Muscle layer of duodenum (tissue), 2 donors: ENCODE measurements around the gene ZNF485.

Source experiments
- H3K27ac ChIP-seq: one replicate; pipeline ENCODE4 v1.7.0; 2013; ENCODE audit warnings: mild to moderate bottlenecking, low read length
- H3K27me3 ChIP-seq: one replicate; pipeline ENCODE4 v1.7.0; 2013; ENCODE audit warnings: low read depth, mild to moderate bottlenecking, control low read depth, low read length
- H3K36me3 ChIP-seq, 2 donors: one replicate each; pipeline ENCODE4 v1.7.0; 2013; ENCODE audit warnings: low read length in 2 of 2, control low read depth in 1 of 2, mild to moderate bottlenecking in 1 of 2; ENCODE audit not compliant: insufficient read depth in 2 of 2, control insufficient read depth in 1 of 2
- H3K4me1 ChIP-seq, 2 donors: one replicate each; pipeline ENCODE4 v1.7.0; 2013; ENCODE audit warnings: low read length in 2 of 2, mild to moderate bottlenecking in 2 of 2, control low read depth in 1 of 2, moderate library complexity in 1 of 2; ENCODE audit not compliant: insufficient read depth in 2 of 2, control insufficient read depth in 1 of 2
- H3K4me3 ChIP-seq, 2 donors: one replicate each; pipeline ENCODE4 v1.7.0; 2013; ENCODE audit warnings: low read length in 2 of 2, low read depth in 1 of 2, mild to moderate bottlenecking in 1 of 2
- H3K9me3 ChIP-seq, 2 donors: one replicate each; pipeline ENCODE4 v1.7.0; 2013; ENCODE audit warnings: low read length in 2 of 2, control low read depth in 1 of 2, mild to moderate bottlenecking in 1 of 2; ENCODE audit not compliant: control insufficient read depth in 1 of 2
- donor health status: healthy.

ZNF485 gene

DNA sequence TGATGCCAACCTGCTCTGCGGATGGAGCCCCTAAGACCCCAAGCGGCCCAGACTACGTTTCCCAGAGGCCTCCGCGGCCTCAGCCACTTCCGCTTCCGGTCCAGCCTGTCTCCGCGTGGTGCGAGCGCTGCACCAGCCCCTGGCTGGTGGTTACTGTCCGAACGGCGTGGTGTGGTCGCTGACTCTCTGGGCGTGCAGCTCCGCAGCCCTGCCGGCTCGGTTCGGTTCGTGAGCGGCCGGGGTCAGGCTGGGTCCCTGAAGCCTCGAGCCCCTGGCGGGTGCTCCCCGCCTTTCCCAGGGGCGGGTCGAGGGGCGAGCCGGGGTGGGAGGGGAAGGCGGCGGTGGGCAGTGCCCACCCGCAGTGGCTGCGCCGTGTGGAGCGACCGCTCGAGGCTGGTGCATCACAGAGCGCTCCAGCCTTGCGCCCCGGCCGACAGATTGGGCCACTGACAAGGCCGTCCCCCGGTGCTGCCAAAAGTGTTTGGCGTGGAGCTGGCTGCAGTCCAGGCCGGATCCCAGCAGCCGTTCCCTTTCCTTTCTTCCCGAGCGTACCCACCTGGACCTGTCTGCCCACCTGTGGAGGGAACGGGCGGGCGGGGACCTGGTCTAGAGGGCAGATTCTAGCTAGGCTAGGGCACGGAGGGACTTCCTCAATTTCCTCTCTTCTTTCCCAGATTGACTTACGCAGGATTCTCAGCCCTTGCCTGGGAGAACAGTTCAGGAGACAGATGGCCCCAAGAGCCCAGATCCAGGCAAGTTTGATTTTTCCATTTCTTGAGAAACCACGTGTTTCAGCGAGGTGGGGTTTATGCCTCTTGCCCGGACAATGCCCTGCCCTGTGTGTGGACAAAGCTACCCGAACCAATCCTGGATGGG lies at the start of gene ZNF485:
Gene ZNF485 (plus strand): TSS at position 116 of the 876 bp plus-strand sequence. CDS start 613 bp downstream, at position 729.
- Histone ChIP-seq H3K9me3 (no peaks in the 10 kb centered on the region), H3K27ac (no peak within 1 kb of the TSS)

DNA sequence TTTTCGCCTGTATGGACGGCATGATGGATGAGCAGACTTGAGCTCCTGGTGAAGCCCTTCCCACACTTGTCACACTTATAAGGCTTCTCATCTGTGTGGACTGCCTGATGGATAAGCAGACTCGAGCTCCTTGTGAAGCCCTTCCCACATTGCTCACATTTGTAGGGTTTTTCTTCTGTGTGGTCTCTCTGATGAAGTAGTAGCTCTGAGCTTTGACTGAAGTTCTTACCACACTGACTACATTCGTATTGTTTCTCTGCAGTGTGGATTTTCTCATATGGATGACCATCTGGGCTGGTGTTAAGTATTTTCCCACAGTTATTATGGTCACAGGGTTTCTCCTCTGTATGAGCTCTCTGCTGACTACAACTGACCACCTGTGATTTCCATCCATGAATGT lies 49.0 kb upstream of the ZNF485 start:
- H3K4me3 ChIP-seq = peak overlapping the region in 1 of 2 donors; percentile 42
- H3K9me3 ChIP-seq = peaks cover 32 to 46% of the 10 kb centered on the region in 2 donors
- no peaks in the 10 kb centered on the region for H3K27me3 ChIP-seq
- H3K27ac ChIP-seq = no peak overlapping the region
- H3K36me3 ChIP-seq = peaks cover 11 to 55% of the 10 kb centered on the region in 2 donors
- no peaks in the 10 kb centered on the region for H3K4me1 ChIP-seq

More for the DNA sequence above, at the start of gene ZNF485:
- peak within 1 kb of the TSS; percentile 75 to 80 for H3K4me3 ChIP-seq
- peaks cover 4 to 12% of the 10 kb centered on the region in 2 donors for H3K4me1 ChIP-seq
- H3K36me3 ChIP-seq = peaks cover 0 to 12% of the 10 kb centered on the region in 2 donors
- no peaks in the 10 kb centered on the region for H3K27me3 ChIP-seq

DNA sequence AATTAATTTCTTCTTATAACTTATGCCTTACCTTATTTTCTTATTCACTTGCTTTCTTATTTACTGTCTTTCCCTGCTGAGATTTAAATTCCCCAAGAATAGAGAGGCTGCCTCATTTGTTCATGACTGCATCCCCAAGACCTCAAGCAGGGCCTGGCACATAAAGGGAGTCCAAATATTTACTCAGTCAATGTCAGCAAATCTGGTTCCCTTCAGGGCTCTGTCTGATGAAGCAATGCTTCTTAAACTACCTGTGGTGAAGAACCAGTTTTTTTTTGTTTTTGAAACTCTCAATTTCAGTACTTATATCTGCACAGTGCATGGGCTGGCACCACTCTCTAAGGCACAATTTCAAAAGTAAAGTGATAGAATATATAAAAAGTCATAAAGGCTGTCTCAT lies 36.6 kb upstream of the ZNF485 start:
- Histone ChIP-seq H3K36me3 (peaks cover 5 to 15% of the 10 kb centered on the region in 2 donors), H3K27ac (no peak overlapping the region), H3K9me3 (no peaks in the 10 kb centered on the region), H3K4me3 (no peak overlapping the region), H3K4me1 (no peaks in the 10 kb centered on the region), H3K27me3 (no peaks in the 10 kb centered on the region)

DNA sequence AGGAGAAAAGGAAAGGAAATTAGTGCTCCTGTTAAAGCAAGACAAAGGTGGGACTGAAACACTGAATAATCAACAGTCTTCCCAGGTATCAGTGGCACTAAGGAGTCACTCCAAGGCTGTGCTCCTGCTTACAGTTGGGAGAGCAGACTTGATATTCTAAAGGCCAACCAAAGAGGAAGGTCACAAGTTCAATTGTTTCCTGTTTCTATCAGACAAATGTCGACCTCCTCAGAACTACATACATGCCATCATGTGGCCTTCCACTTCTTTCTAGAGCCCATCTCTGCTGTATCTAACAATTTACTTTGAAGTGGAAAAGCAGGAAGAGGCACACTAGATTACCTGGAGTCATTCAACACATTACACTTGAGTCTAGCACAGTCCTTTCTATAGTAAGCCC lies 35.3 kb upstream of the ZNF485 start:
- Histone ChIP-seq H3K9me3 (no peaks in the 10 kb centered on the region), H3K4me3 (no peak overlapping the region), H3K27me3 (no peaks in the 10 kb centered on the region), H3K27ac (no peak overlapping the region), H3K36me3 (peaks cover 5 to 15% of the 10 kb centered on the region in 2 donors), H3K4me1 (no peaks in the 10 kb centered on the region)

DNA sequence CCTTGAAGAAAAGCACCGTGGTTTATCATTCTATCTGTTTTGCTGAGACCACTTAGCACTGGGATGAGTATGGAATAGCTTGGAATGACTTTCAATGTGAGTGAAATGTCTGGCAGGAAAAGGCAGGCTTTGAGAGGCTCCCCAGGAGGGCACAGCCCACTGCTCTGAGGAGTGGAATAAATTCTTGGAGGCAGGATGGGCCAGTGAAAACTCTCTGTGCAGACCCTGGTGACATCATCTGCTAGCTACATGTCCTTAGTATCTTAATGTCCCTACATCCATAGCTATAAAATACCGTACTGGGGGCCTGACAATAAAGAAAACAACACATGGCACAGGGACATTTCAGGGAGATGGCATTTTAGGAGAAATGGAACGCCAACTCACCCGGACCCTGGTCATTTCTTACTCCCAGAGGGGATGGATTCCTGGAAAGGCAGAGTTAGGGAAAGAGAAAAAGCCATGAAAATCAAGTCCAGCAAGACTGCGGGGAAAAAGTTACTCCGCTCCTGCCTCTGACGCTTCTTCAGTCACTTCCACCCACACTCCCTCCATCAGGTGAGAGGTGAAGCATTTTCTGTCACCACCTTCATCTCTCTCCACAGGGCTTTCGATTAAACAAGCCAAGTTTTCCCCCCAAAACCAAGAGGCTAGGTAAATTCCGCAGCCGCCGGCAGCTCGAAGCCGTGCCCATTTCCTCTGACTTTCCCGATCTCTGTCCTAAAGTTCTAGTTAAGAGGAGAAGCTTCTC lies 32.8 kb upstream of the ZNF485 start:
- Histone ChIP-seq H3K9me3 (no peaks in the 10 kb centered on the region), H3K27me3 (no peaks in the 10 kb centered on the region), H3K27ac (no peak overlapping the region), H3K4me1 (no peaks in the 10 kb centered on the region), H3K4me3 (peak overlapping the region; percentile 70 to 83), H3K36me3 (peaks cover 0 to 4% of the 10 kb centered on the region in 2 donors)

DNA sequence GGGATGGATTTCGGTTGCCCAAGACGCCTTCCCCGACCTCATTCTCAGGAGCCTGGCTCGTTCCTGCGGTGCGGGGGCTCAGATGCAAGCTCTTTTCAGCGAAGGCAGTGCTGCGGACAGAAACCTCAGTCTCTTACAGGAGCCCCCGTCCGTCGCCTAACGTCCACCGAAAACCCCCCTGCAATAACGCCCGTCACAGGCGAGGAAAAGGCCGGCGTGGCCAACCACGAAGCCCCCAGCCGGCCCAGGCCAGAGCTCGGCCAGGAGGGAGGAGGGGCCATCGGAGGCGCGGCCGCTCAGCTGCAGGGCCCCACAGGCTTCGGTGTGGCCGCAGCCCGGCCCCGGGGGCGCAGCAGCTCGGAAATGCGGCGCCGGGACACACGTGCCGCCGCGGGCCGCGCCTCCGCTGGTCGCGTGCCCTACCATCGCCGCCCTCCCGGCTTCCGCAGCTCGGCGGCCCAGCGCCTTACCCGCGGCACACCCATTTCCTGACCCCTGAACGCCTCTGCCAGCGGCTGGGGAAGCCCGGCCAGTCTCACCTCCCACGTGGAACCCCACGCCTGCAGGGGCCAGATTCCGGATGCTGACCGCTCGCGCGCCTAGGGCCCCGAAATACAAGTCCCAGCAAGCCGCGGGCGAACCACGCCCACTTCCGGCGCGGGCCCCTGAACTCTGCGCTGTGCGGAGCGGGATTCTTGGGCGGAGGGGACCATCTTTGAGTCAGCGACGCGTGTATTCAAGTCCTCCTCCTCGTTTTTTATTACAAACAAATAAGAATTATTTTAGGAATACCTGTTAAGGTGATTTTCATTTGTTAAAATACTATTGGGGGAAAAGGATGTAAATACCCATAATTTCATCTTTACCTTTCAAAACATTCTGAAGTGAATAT lies 32.0 kb upstream of the ZNF485 start, which contains the start of gene ZNF239:
Gene ZNF239 (minus strand): TSS at position 616 of the 892 bp plus-strand sequence. CDS start 16,537 bp downstream, outside the sequence.
- Histone ChIP-seq H3K4me3 (peak within 1 kb of the TSS; percentile 70 to 83), H3K27ac (peak within 1 kb of the TSS; percentile 47), H3K27me3 (no peaks in the 10 kb centered on the region), H3K9me3 (no peaks in the 10 kb centered on the region), H3K36me3 (peaks cover 0 to 4% of the 10 kb centered on the region in 2 donors), H3K4me1 (no peaks in the 10 kb centered on the region)

DNA sequence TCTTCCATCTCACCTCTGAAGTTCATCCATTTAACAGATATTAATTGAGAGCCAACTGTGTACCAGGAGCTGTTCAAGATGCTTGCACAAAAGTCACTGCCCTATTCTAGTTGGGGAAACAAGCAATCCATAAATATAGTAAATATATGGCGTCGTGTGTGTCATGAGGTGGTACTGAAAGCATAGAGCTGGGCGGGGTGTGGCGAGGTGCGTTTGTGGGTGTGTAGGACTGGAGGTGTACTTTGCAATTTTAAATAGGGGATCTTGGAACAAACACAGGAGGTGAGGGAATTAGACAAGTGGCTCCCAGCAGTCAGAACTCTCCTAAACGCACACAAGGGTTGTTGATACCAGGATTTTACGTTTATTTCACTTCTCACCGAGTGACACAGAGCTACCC lies 31.3 kb upstream of the ZNF485 start:
- Histone ChIP-seq H3K4me3 (peak overlapping the region; percentile 70 to 83), H3K27ac (peak overlapping the region; percentile 47), H3K9me3 (no peaks in the 10 kb centered on the region), H3K36me3 (peaks cover 0 to 4% of the 10 kb centered on the region in 2 donors), H3K27me3 (no peaks in the 10 kb centered on the region), H3K4me1 (no peaks in the 10 kb centered on the region)

DNA sequence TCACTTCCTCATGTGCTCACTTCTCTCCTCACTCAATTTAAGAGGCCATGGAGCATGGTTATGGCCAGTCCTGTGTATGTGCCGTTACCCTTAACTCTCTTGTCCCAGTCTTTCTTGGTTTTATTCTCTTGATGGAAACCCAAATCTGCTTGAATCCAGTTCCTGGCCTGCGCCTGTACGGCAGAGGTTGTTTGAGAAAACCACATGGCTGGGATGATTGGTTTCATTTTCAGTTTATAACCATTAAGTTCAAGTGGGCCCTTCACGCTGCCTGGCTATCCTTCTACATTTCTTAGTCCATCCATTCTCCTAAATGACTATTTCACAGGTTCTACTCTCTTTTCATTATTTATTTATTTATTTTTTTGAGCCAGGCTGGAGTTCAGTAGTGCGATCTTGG lies 30.2 kb upstream of the ZNF485 start:
- no peaks in the 10 kb centered on the region for H3K27me3 ChIP-seq
- no peaks in the 10 kb centered on the region for H3K4me1 ChIP-seq
- H3K9me3 ChIP-seq = no peaks in the 10 kb centered on the region
- no peak overlapping the region for H3K4me3 ChIP-seq
- no peaks in the 10 kb centered on the region for H3K36me3 ChIP-seq
- H3K27ac ChIP-seq = no peak overlapping the region

DNA sequence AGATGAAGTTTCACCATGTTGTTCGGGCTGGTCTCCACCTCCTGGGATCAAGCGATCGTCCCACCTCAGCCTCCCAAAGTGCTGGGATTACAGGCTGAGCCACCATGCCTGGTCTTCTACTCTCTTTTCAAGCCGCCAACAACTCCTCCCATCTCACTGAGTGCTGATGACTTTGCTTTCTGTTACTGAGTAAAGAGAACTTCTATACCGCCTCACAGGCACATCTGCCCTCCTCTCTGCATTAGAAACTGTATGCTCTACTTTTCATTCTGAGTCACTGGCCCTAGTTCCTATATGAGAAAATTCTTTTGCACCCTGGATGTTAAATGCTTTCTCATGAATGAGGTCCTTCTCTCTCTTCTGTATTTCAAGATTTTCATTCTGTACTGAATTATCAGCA lies 29.7 kb upstream of the ZNF485 start:
- Histone ChIP-seq H3K27ac (no peak overlapping the region), H3K4me1 (no peaks in the 10 kb centered on the region), H3K9me3 (no peaks in the 10 kb centered on the region)

DNA sequence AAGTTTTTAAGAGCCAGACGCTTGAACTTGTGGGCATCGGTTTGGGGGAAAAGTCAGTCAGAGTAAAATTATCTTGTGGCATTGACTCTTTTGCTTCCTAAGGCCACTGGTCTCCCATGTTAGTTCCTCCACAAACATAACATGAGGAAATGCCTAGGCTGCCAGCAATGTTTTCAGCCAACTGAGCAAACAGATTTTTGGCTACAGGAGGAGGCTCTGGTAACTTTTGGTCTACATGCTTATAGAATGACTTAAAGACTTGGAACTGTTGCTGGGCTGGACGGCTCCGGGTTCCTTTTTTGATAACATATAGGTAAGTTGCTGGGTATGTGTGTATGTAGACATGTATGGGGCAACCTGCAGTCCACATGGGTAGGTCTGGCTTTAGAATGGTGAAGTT lies 22.2 kb upstream of the ZNF485 start:
- Histone ChIP-seq H3K4me1 (no peaks in the 10 kb centered on the region), H3K36me3 (no peaks in the 10 kb centered on the region), H3K27me3 (no peaks in the 10 kb centered on the region), H3K9me3 (no peaks in the 10 kb centered on the region), H3K27ac (no peak overlapping the region), H3K4me3 (no peak overlapping the region)

More for the DNA sequence above, 29.7 kb upstream of the ZNF485 start:
- H3K4me3 ChIP-seq = no peak overlapping the region
- no peaks in the 10 kb centered on the region for H3K36me3 ChIP-seq
- no peaks in the 10 kb centered on the region for H3K27me3 ChIP-seq
